ENCODE results near the gene RNF183. TPM values are rescaled to one million over a fixed set of nuclear protein-coding genes. Genes with fewer than 3 reads are reported as not detected.

Gene RNF183
- not detected in 2 replicates for total RNA-seq

GRCh38 chr9:113302792-113303418 is at the start of gene RNF183:
Gene RNF183 (minus strand): TSS chr9:113303376. CDS start chr9:113298184, 5,192 bp downstream.

GRCh38 chr9:113349445-113350094 is 46.4 kb upstream of the RNF183 start, which contains the start of gene BSPRY:
Gene BSPRY (plus strand): TSS chr9:113349541. CDS start chr9:113349580, 39 bp downstream.

GRCh38 chr9:113340011-113340699 is 37.0 kb upstream of the RNF183 start, which contains the start of gene WDR31:
Gene WDR31 (minus strand): TSS chr9:113340275. CDS start chr9:113332022, 8,253 bp downstream.

GRCh38 chr9:113275157-113276131 is 27.7 kb downstream of the RNF183 start, which contains the start of the genes CDC26 and PRPF4:
Gene CDC26 (minus strand): TSS chr9:113275572. CDS start chr9:113272507, 3,065 bp downstream.
Gene PRPF4 (plus strand): TSS chr9:113275658. CDS start chr9:113275744, 86 bp downstream.

Other genes starting within 250 kb of the RNF183 start
- 0.36 and 1.1 TPM in 2 replicates for gene ZFP37, start 246.7 kb downstream of the RNF183 start, total RNA-seq
- gene SLC31A2, start 152.4 kb downstream of the RNF183 start, total RNA-seq = 4.7 and 5.3 TPM in 2 replicates
- 14.1 and 14.6 TPM in 2 replicates for gene FKBP15, start 82.1 kb downstream of the RNF183 start, total RNA-seq
- 22.4 and 33.5 TPM in 2 replicates for gene SLC31A1, start 81.8 kb downstream of the RNF183 start, total RNA-seq
- 33.2 and 33.4 TPM in 2 replicates for gene CDC26, start 27.8 kb downstream of the RNF183 start, total RNA-seq
- 22.4 and 27.8 TPM in 2 replicates for gene PRPF4, start 27.7 kb downstream of the RNF183 start, total RNA-seq
- gene WDR31, start 36.9 kb upstream of the RNF183 start, total RNA-seq = 0.49 and 0.90 TPM in 2 replicates
- gene BSPRY, start 46.2 kb upstream of the RNF183 start, total RNA-seq = not detected in 2 replicates
- gene HDHD3, start 73.6 kb upstream of the RNF183 start, total RNA-seq = 7.0 and 8.4 TPM in 2 replicates
- 19.5 and 26.6 TPM in 2 replicates for gene ALAD, start 97.9 kb upstream of the RNF183 start, total RNA-seq
- 32.1 and 35.3 TPM in 2 replicates for gene POLE3, start 107.3 kb upstream of the RNF183 start, total RNA-seq
- gene C9orf43, start 107.4 kb upstream of the RNF183 start, total RNA-seq = 0.16 TPM in 1 of 2 replicates, not detected in the other
- gene RGS3, start 160.4 kb upstream of the RNF183 start, total RNA-seq = 36.5 and 62.0 TPM in 2 replicates